Skin epidermis (tissue), 12 donors: Measurements from ENCODE around the gene CGNL1.

Experiments
- H3K27ac ChIP-seq, 21 experiments: fragments of 200-600 bp; sonication (generic) in 11 of 21; one replicate each; pipeline ENCODE4 v1.5.0; 2020; ENCODE audit warnings: mild to moderate bottlenecking in 3 of 21, inconsistent platforms in 2 of 21, moderate library complexity in 2 of 21
- H3K4me3 ChIP-seq, 7 experiments: fragments of 200-600 bp; sonication (generic) in 2 of 7; one replicate each; pipeline ENCODE4 v1.5.0; 2020; ENCODE audit warnings: inconsistent platforms in 2 of 7, mild to moderate bottlenecking in 2 of 7, moderate library complexity in 1 of 7

The CGNL1 gene

GRCh38 chr15:57505949-57506391, 129.7 kb downstream of the CGNL1 start:
- Histone ChIP-seq H3K27ac (peak overlapping the region in 19 of 21 experiments; percentile 33 to 91 (median 77)), H3K4me3 (no peak overlapping the region)

DNA sequence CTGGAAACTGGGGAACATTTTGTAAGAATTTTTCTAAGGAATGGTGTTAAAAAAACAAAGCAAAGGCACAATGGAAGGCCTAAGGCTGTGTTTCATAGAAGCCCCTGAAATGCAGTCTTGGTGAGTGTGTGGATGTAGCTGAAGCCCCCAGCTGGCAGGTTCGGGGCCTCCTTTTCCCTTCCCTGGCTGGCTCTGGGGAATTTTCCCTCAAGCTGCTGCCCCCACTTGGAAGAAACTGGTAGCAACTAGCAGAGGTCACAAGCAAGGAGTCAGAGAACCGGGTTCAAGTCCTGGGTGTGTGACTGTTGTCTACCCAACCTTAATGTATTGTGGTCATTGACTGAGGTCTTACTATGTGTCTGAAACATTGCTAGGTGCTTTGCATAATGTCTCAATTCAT, 130.1 kb downstream of the CGNL1 start:
- Histone ChIP-seq H3K27ac (peak overlapping the region in 19 of 21 experiments; percentile 33 to 91 (median 77)), H3K4me3 (no peak overlapping the region)

GRCh38 chr15:57507111-57507510, 130.8 kb downstream of the CGNL1 start:
- Histone ChIP-seq H3K4me3 (no peak overlapping the region), H3K27ac (peak overlapping the region in 14 of 21 experiments; percentile 18 to 91 (median 78))

DNA sequence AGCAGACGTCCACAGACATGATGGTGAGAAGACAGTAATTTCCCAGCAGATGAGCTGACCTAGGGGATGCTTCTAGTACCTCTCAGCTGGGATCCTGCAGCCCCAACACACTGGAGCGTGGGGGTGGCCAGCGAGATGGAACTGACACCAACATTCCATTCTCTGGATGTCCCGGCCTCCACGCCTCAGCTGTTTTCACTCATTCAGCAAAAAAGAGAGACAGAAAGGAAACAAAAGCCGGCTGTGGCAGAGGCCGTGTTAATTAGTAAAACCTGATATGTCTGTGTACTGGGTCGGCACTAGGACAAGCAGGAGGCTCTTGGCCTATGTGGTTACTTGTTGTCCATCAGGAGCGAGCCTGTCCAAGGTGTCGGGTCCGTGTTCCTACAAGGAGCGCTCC, 132.8 kb downstream of the CGNL1 start:
- peak overlapping the region in 12 of 21 experiments; percentile 4 to 64 (median 42) for H3K27ac ChIP-seq
- H3K4me3 ChIP-seq = no peak overlapping the region

- Histone ChIP-seq H3K27ac (peak overlapping the region in 15 of 21 experiments; percentile 11 to 79 (median 46)), H3K4me3 (no peak overlapping the region)
These were observed 133.7 kb downstream of the CGNL1 start for GRCh38 chr15:57509965-57510364.

GRCh38 chr15:57510647-57511046, 134.3 kb downstream of the CGNL1 start:
- H3K27ac ChIP-seq = peak overlapping the region in 15 of 21 experiments; percentile 11 to 79 (median 46)

DNA sequence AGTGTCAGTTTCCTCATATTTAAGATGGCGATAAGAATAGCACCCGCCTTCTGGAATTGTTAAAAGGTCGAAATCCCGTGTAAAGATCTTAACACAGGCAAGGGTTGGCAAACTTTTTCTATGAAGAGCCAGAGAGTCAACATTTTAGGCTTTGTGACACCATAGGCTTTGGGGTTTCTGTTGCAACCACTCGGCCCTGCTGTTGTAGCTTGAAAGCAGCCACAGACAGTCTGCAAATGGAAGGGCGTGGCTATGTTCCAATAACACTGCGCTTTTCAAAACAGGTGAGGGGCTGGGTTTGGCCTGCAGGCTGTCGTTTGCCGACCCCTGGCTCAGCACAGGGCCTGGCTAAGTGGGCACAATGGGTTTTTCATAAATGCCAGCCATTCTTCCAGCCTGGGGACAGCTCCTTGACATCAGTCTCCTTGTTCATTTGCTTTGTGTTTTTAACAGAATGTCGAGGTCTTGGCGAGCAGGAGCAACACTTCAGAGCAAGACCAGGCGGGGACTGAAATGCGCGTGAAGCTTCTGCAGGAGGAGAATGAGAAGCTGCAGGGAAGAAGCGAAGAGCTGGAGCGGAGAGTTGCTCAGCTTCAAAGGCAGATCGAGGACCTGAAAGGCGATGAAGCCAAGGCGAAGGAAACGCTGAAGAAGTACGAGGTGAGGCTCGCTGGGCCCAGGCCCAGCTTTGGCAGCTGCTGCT, 140.2 kb downstream of the CGNL1 start:
- peak overlapping the region in 5 of 21 experiments; percentile 2 to 38 (median 28) for H3K27ac ChIP-seq
- no peak overlapping the region for H3K4me3 ChIP-seq

More at GRCh38 chr15:57510647-57511046, 134.3 kb downstream of the CGNL1 start:
- no peak overlapping the region for H3K4me3 ChIP-seq

DNA sequence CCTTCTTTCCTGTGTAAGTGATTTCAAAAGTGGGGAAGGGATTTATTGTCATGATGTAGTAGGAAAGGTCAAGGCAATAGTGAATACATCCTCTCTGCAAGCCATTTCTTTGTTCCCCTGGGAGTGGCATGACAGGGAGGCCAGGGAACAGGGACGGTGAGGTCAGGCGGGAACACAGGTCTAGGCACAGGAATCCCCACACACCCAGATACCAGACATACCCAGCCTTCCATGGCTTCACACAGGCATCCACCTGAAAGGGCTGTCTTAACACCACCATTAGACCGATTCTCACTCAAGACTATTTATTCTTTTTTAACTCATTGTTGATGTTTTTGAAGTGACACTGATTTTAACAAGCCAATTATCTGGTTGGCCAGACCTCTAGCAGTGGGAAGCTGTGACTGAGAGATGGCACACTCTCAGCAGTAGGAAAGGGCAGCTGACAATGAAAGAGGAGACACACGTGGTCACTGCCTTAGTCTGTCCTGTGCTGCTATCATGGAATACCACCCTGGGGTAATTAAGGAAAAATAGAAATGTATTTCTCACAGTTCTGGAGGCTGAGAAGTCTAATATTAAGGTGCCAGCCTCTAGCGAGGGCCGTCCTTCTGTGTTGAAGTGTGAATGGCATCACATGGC, 140.8 kb downstream of the CGNL1 start:
- no peak overlapping the region for H3K4me3 ChIP-seq
- H3K27ac ChIP-seq = peak overlapping the region in 5 of 21 experiments; percentile 2 to 38 (median 21)

GRCh38 chr15:57518779-57519405, 142.6 kb downstream of the CGNL1 start:
- H3K4me3 ChIP-seq = no peak overlapping the region
- H3K27ac ChIP-seq = no peak overlapping the region

GRCh38 chr15:57519806-57520205, 143.5 kb downstream of the CGNL1 start:
- Histone ChIP-seq H3K4me3 (no peak overlapping the region), H3K27ac (peak overlapping the region in 1 of 21 experiments; percentile 30)

DNA sequence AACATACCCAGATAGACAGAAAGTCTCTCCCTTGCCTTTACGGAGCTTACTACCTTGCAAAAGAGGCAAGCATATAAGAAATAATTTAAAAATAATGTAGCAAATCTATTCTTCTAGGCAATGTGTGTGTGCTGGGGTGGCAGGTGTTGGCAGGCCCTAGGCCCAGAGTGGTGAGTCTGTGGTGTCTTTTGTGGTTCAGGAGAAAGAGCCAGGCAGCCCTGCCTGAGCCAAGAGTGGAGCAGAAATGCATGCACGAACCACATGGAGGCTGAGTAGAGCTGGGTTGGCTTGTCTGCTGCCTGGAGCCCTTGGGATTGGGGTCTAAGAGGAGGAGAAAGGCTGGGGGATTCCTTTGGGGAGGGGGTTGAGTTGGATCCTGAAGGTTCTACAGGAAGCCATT, 145.2 kb downstream of the CGNL1 start:
- Histone ChIP-seq H3K27ac (no peak overlapping the region), H3K4me3 (no peak overlapping the region)

- Histone ChIP-seq H3K4me3 (no peak overlapping the region), H3K27ac (no peak overlapping the region)
These were observed 145.8 kb downstream of the CGNL1 start for GRCh38 chr15:57522148-57522547.

DNA sequence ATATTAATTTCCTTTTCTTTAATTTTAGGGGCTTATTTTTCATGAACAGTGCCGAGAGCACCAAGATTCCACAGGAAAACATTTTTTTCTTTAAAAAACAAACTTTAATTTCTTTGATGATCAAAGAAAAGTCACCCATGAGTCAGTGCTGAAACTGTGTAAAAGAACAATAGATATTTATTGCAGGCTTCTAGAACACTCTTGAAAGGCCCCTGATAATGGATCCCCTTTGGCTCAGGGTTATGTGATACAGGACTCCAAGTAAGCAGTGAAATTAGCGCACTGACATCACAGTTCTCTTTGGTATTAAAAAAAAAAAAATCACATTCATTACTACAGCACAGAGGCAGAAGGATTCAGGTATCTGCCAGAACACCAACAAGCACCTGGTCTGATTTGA, 149.3 kb downstream of the CGNL1 start:
- no peak overlapping the region for H3K4me3 ChIP-seq
- peak overlapping the region in 4 of 21 experiments; percentile 11 to 35 (median 19) for H3K27ac ChIP-seq

- peak overlapping the region in 2 of 21 experiments; percentile 11 to 22 for H3K27ac ChIP-seq
- no peak overlapping the region for H3K4me3 ChIP-seq
These were observed 149.8 kb downstream of the CGNL1 start for GRCh38 chr15:57526076-57526475.

DNA sequence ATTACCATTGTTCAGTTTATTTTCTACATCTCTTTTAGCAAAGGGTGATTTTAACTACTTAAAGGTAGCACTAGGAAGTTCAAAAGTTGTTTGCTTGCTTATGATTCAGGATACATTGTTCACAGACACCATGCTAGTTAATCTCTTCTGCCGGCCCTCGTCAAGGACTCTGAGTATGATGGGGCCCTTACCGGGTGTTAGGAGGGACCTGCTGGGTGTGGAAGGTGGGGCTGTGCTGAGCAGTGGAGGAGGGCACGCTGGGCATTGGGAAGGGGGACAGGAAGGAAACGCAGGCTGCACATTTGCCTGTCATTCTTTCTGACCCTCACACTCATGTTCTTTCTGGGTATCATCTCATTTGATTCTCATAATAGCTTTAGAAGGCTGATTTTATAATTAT, 150.3 kb downstream of the CGNL1 start:
- Histone ChIP-seq H3K4me3 (no peak overlapping the region), H3K27ac (peak overlapping the region in 2 of 21 experiments; percentile 11 to 22)

DNA sequence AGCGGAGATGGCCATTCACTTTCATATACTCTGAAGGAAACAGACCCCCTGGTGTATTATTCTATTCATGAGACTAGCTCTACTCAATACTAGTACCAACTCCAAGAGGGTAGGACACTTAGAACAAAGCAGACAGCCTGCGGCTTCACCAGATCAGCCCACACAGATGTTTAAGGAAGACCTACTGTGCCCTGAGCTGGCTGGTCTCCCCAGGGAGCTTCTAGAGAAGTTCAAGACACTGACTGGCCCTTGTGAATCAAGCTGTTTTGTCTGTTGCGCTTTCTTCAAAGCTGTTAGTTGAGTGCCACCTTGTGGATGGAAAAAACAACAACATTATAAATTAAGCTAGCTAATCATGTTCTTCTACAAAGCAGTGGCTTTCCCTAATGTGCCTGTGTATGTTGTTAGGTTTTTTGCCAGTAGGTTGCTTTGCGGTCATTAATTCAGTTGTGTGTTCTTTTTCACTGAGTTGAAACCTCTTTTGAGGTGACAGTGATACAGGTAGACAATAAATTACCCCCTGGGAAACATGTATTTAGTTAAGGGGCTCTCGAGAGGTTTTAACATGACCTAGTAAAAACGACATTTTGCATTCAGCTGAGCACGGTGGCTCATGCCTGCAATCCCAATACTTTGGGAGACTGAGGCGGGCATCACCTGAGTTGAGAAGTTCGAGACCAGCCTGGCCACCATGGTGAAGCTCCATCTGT, 151.2 kb downstream of the CGNL1 start:
- Histone ChIP-seq H3K4me3 (no peak overlapping the region), H3K27ac (no peak overlapping the region)

DNA sequence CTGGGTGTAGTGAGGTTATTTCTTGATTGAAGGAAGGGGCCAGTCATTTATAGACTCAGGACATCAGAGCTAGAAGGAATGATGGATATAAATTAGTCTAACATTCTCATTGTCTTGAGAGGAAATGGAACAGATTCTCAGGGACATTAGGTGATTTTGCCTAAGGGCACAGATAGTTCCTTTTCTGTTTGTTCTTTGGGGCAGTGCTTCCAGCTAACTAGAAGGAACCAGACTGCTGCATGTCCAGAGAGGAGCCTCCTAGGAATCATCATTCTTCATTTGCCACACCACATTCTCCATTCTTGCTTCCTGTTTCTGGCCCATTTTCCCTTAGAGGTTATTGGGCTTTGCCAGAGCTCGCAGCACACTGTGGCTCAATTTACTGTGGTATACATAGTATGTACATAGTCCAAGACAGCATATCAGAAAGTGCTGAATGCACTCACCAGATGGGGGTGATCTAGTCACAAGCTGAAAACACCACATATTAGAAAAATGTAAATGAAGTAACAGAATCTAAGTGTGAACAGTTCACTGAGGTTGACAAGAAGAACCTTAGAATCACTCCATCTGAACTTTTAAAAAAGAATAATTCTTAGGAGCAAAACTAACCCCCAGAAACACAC, 152.7 kb downstream of the CGNL1 start:
- H3K27ac ChIP-seq = no peak overlapping the region

GRCh38 chr15:57529748-57530147, 153.4 kb downstream of the CGNL1 start:
- H3K27ac ChIP-seq = no peak overlapping the region
- no peak overlapping the region for H3K4me3 ChIP-seq

More for the DNA sequence above, 152.7 kb downstream of the CGNL1 start:
- no peak overlapping the region for H3K4me3 ChIP-seq

DNA sequence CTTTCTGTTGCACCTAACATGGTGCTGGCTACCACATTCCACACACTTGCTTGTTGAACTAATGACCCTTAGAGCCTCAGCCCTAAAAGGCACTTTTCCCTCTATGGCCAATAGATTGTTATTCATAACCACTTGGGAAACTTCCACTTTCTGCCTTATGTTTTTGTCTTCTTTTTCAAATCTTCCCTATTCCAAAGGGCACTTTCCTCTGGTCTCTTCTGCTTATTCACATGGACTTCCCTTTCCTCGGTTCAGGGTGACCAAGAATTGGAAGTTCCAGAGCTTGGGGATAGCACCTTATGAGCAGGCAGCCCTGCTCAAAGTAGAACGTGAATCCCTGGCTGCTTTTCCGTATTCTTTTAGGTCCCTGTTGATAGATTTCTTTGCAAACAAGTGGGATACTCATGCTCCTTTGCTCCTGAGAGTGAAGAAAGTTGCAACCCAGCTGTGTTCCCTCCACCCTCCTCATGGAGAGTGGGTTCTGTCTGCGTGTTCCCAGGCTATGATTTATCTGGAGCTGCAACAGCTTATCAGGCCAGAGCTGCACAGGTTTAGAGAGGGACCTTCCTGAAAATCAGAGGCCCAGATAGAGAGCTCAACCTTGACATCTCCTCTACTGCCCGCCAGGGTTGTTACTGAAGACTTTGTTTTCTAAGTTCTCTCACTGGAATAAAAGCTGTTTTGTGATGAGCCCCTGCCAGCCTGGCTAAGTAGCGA, 156.6 kb downstream of the CGNL1 start:
- peak overlapping the region in 1 of 21 experiments; percentile 7 for H3K27ac ChIP-seq

More for the DNA sequence above, 156.6 kb downstream of the CGNL1 start:
- no peak overlapping the region for H3K4me3 ChIP-seq
